GM18907 (cell line): Measurements from ENCODE around the gene NUMBL.
"Not testable (repeated sequence)": the region's sequence is repeated elsewhere in the genome, so short reads cannot be mapped to it uniquely, and the experiment has no call there.

ENCODE experiments used
- ATAC-seq: cut with Tn5 transposase; IDR thresholded peaks from one replicate; pipeline ENCODE4 v1.9.1; 2021; ENCODE audit warnings: mild to moderate bottlenecking, moderate library complexity; ENCODE audit not compliant: unreplicated experiment

Gene NUMBL

DNA sequence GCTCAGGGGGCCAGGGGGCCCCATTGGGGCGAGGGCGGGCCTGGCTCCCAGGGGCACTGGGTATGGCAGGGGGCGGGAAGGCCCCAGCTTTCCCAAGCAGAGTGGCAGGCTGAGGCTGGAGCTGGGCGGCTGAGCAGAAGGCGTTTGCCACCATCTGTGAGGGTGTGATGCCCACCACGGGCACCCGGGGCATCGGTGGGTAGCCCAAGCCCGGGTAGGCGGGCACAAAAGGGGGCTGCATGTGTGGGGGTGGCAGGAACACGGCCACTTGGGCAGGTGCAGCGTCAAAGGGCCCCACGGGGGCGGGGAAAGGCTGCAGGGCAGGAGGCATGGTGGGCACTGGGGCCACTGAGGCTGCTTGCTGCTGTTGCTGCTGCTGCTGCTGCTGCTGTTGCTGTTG is 22.8 kb downstream of the NUMBL start:
- ATAC-seq, result no peak

GRCh38 chr19:40666803-40667438 is 23.5 kb downstream of the NUMBL start:
- ATAC-seq, result no peak

GRCh38 chr19:40663695-40664692 is 26.5 kb downstream of the NUMBL start:
- ATAC-seq, result no peak

DNA sequence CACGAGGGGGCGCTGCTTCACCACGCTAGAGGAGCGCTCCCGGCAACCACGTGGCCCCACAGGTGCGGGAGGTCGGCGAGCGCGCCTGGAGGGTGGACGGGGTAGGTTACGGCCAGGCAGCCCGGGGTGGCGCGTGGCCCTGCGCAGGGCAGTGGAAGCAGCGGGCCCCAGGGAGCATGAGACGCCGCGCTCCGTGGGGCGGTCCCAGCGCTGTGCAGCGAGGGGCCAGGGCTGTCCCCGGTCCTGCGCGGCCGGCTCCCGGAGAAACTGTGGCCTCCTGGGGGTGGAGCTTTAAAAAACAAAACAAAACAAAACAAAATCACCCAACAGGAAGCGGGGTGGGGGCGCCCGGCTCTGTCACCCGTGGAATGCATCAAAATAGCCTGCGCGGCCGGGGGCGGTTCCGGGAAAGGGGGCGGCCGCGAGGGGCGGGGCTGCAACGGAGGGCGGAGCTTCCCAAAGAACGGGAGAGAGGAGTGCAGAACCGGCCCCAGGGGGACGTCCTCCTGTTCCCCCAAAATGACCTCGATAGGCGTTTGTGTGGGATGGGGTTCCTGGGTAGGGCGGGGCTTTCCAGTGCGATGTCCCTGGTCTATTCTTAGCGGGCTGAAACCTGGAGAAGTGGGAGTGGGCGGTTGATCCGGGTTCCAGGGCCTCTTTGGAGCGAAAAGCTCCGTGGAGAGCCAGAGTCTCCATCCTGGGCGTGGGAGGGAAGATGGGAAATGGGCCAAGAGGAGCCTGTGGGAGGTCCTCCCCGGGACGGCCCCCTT is 27.3 kb downstream of the NUMBL start:
- peak; percentile 74 for ATAC-seq

- no peak for ATAC-seq
Measured at GRCh38 chr19:40661616-40662015, 28.8 kb downstream of the NUMBL start.

DNA sequence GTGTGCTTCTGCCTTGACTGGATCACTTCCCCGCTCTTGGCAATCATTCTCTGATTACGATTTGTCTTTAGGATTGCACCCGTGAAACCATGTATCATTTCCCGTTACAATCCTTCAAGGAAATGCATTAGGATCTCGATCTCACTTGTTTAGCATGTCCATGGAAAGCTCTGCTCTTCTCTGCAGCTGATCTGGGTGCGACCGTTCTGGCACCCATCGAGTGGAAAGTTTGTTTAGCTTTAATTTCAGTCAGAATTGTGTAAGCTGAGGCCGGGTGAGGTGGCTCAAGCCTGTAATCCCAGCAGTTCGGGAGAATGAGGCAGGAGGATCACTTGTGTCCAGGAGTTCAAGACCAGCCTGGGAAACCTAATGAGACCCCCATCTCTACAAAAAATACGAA is 30.9 kb downstream of the NUMBL start:
- ATAC-seq, result no peak

- no peak for ATAC-seq
Measured at GRCh38 chr19:40659116-40659515, 31.3 kb downstream of the NUMBL start.

DNA sequence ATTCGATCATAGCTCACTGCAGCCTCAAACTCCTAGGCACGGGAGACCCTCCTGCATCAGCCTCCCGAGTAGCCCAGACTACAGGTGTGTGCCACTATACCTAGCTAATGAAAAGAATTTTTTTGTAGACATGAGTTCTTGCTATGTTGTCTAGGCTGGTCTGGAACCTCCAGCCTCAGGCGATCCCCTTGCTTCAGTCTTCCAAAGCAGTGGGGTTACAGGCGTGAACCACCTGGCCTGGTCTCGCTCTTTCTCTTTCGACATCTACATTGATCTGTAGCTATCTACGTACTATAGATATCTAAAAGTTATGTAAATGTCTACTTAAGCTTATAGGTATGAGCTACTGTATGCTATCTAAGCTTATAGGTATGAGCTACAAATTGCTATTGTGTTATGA is 32.4 kb downstream of the NUMBL start:
- no peak for ATAC-seq

DNA sequence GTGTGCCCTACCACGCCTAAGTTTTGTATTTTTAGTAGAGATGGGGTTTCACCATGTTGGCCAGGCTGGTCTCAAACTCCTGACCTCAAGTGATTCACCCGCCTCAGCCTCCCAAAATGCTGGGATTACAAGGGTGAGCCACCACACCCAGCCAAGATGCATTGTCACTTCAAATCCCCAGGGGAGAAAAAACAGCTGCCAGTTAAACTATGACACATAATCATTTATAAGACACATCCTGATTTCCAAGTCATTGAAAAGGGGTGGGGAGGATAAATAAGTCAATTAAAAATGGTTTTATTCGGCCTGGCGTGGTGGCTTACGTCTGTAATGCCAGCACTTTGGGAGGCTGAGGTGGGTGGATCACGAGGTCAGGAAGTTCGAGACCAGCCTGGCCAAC is 34.8 kb downstream of the NUMBL start:
- not testable (repeated sequence) for ATAC-seq

- not testable (repeated sequence) for ATAC-seq
Measured at GRCh38 chr19:40652303-40652702, 38.1 kb downstream of the NUMBL start.

DNA sequence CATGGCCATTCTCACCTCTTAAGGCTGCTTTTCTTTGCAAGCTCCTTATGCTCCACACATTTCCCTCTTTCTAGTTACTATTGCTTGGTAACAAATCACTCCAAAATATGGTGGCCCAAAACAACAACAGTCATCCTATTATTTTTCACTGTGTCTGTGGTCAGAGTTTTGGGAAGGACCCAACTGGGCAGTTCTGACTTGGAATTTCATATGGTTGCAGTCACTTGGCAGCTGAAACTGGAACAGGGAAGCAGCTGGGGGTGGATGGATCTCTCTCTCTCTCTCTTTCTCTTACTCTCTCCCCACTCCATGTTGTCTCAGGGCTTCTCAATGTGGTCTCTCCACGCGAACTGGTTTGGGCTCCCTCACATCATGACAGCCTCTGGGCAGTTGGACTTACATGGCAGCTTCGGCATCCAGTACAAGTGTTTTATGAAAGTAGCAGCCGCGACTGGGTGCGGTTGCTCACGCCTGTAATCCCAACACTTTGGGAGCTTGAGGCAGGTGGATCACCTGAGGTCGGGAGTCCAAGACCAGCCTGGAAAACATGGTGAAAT is 39.6 kb downstream of the NUMBL start:
- ATAC-seq, result no peak

DNA sequence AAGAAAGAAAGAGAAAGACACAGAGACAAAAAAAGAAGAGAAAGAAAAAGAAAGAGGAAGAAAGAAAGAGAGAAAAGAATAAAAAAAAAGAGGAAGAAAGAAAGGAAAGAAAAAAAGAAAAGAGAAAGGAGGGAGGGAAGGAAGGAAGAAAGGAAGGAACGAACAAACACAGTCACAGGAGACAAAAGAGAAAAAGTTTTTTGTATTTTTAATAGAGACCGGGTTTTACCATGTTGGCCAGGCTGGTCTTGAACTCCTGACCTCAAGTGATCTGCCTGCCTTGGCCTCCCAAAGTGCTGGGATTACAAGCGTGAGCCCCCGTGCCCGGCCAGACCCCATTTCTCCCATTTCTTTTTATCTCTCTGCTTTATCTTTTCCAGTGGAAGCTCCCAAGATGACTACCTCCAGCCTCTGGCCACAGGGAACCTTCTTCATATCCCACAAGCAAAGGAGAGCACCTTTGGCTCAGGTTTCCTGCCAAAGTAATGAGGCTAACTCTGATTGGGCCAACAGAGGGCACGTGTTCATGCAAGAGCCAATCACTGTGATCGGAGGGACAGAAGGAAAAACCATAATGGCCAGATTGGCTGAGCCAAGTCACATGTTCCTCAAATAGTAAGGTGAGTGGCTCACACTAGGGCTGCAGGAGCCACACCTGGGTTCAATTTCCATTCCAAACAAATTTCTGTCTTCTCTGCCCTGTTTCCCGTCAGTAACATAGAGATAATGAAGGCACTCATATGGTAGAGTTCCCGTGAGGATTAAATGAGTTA is 40.4 kb downstream of the NUMBL start:
- ATAC-seq, result not testable (repeated sequence)

DNA sequence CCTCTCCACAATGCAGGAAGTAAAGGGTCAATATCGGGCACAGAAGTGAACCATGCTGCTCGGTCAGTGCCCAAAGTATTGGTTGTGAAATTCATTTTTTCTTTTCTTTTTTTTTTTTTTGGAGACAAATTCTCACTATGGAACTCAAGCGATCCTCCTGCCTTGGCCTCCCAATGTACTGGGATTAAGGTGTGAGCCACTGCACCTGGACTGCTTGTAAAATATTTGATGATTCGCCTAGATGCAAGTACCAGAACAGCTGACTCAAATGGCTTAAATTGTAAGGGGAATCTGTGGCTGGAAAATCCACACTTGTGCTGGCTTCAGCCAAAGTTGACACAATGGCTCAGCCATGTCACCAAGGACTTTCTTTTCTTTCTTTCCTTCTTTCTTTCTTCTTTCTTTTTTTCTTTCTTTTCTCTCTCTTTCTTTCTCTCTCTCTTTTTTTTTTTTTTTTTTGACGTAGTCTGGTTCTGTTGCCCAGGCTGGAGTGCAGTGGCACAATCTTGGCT is 43.7 kb downstream of the NUMBL start:
- ATAC-seq, result no peak

DNA sequence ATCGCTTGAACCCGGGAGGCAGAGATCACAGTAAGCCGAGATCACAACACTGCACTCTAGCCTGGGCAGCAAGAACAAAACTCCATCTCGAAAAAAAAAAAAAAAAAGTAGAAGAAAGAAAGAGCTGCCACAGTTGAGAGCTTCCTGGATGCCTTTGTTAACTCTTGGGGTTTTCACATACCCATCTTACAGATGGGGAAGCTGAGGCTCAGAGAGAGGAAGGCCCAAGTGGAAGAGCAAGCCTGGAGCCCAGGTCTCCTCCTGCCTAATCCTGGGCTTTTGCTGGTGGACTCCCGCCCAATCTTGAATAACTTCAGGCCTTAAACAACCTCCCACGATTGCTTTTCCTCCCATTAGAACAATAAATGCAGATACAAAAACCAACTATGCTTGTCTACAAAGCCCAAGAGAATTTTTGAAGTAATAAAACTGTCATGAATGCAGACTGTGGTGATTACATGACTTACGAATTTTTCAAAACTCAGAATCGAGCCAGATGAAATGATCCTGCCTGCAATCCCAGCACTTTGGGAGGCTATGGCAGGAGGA is 47.6 kb downstream of the NUMBL start:
- ATAC-seq, result no peak

GRCh38 chr19:40642051-40642706 is 48.3 kb downstream of the NUMBL start:
- no peak for ATAC-seq

DNA sequence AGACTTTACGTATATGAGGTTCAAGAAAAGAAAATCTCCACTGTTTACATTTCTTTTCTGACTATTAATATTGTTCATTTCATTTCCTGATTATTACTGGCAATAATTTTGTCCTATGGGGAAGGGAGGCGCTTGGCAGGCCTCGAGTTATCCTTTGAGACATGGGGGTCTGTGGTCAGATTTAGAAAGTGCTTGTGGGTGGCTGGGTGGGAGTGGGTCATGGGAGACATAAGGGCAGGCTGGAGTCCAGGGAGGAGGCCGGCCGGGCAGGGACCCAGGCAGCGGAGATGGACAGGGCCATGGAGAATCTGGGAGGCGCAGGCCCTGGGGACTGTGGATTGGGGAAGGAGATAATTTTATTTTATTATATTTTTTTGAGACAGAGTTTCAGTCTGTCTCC is 49.2 kb downstream of the NUMBL start:
- no peak for ATAC-seq

DNA sequence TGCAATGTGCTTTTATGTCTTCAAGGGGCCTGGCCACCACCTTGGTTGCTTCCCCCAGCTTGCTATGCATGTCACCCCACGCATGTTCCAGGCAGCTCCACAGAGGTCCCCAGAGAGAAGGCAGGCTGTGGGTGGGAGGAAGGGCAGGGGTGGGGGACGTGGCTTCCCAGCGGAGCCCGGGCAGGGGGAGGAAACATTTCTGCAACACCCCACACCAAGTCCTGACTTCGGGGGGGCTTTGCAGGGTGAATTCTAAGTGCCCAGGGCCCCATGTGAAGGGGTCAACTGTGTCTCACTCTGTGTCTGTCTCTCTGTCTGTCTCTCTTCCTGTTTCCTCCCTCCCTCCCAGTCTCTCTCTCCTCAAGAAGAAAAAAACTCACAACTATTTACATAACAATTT is 49.7 kb downstream of the NUMBL start:
- ATAC-seq, result no peak

GRCh38 chr19:40639638-40639982 is 50.8 kb downstream of the NUMBL start:
- ATAC-seq, result no peak

DNA sequence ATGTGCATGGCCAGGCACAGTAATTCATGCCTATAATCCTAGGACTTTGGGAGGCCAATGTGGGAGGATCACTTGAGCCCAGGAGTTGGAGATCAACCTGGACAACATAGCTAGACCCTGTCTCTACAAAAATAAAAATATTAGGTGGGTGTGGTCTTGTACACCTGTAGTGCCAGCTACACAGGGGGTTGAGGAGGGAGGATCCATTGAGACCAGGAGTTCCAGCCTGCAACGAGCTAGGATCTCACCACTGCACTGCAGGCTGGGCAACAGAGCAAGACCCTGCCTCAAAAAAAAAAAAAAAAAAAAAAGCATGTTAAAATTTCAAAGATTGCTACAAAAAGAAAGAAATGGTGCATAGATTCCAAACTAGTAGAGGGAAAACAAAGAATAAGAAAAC is 52.1 kb downstream of the NUMBL start:
- no peak for ATAC-seq
